Middle frontal gyrus (tissue), 1 donor: ENCODE data around the gene C21orf91.
"Not testable (repeated sequence)": the region's sequence is repeated elsewhere in the genome, so short reads cannot be mapped to it uniquely, and the experiment has no call there.

Source experiments
- DNase-seq: peaks from one replicate; pipeline ENCODE4 v3.0.0-alpha.2; 2015; ENCODE audit warnings: low spot score; ENCODE audit errors: extremely low spot score

Gene C21orf91

GRCh38 chr21:17779496-17779895 lies 39.7 kb downstream of the C21orf91 start:
- DNase-seq = no peak

GRCh38 chr21:17777072-17777765 lies 41.9 kb downstream of the C21orf91 start:
- no peak for DNase-seq

- no peak for DNase-seq
Observed at GRCh38 chr21:17775431-17776126, 43.6 kb downstream of the C21orf91 start.

- not testable (repeated sequence) for DNase-seq
Observed at GRCh38 chr21:17775021-17775420, 44.1 kb downstream of the C21orf91 start.

- no peak for DNase-seq
Observed at GRCh38 chr21:17769447-17769845, 49.7 kb downstream of the C21orf91 start.

GRCh38 chr21:17768840-17769446 lies 50.2 kb downstream of the C21orf91 start:
- no peak for DNase-seq

GRCh38 chr21:17765207-17765606 lies 53.9 kb downstream of the C21orf91 start:
- DNase-seq = no peak

GRCh38 chr21:17763288-17764037 lies 55.7 kb downstream of the C21orf91 start:
- DNase-seq = no peak

- no peak for DNase-seq
Observed at GRCh38 chr21:17759511-17760178, 59.5 kb downstream of the C21orf91 start.

GRCh38 chr21:17758683-17759082 lies 60.5 kb downstream of the C21orf91 start:
- DNase-seq = no peak

GRCh38 chr21:17757671-17758070 lies 61.5 kb downstream of the C21orf91 start:
- no peak for DNase-seq

GRCh38 chr21:17753736-17754135 lies 65.4 kb downstream of the C21orf91 start:
- no peak for DNase-seq

GRCh38 chr21:17752171-17752570 lies 67.0 kb downstream of the C21orf91 start:
- DNase-seq = no peak

GRCh38 chr21:17746920-17747319 lies 72.2 kb downstream of the C21orf91 start:
- no peak for DNase-seq

- DNase-seq = no peak
Observed at GRCh38 chr21:17745086-17745485, 74.1 kb downstream of the C21orf91 start.

GRCh38 chr21:17742940-17743592 lies 76.1 kb downstream of the C21orf91 start:
- no peak for DNase-seq

GRCh38 chr21:17742181-17742580 lies 77.0 kb downstream of the C21orf91 start:
- DNase-seq = no peak
